A549 (cell line): ENCODE data around the gene ALPK3. TPM values are rescaled to one million over a fixed set of nuclear protein-coding genes. Genes with fewer than 3 reads are reported as not detected.

ENCODE experiments used
- ATAC-seq, 2 experiments: fragments of 200-7000 bp in 1 of 2; fragments of >200 bp in 1 of 2; cut with Nextera tagmentation in 1 of 2; cut with Tn5 transposase in 1 of 2; 3 replicates each; pipeline versions ENCODE4 v1.8.0 to v1.9.1; 2018 to 2020; ENCODE audit warnings: mild to moderate bottlenecking in 1 of 2, moderate library complexity in 1 of 2
- CTCF ChIA-PET: fragments of 300-600 bp; sonication (Branson Sonifier 250); formaldehyde crosslinking; extraction: SDS; loops from one replicate; lab custom pipeline; 2021; ENCODE audit warnings: antibody characterized with exemption, inconsistent platforms; lab: Yijun Ruan, JAX
- POLR2A ChIA-PET: fragments of 350-600 bp; formaldehyde crosslinking; extraction: SDS; loops from one replicate; lab custom pipeline; 2021; ENCODE audit warnings: antibody characterized with exemption, inconsistent platforms; lab: Yijun Ruan, JAX
- DNase-seq, 2 experiments: peaks; one replicate each; pipeline versions ENCODE4 v3.0.0 to v3.0.0-alpha.2; 2011 to 2016; ENCODE audit warnings: low read depth in 1 of 2, low spot score in 1 of 2
- FAIRE-seq: peaks from 2 replicates; lab custom pipeline; 2011; peaks lifted over from hg19 to GRCh38; lab: Jason Lieb, UNC
- H3K27ac ChIP-seq, 2 experiments: fragments of >200 bp; sonication (Bioruptor Twin); formaldehyde crosslinking; 3 replicates each; pipeline ENCODE4 v1.5.1; 2016 to 2017
- H3K4me1 ChIP-seq: fragments of >200 bp; sonication (Bioruptor Twin); formaldehyde crosslinking; 3 replicates; pipeline ENCODE4 v1.6.1; 2016
- H3K4me2 ChIP-seq: fragments of >200 bp; sonication (Bioruptor Twin); formaldehyde crosslinking; 3 replicates; pipeline ENCODE4 v1.6.1; 2016
- H3K4me3 ChIP-seq: fragments of >200 bp; sonication (Bioruptor Twin); formaldehyde crosslinking; 3 replicates; pipeline ENCODE4 v1.5.1; 2016
- H3K9me3 ChIP-seq: fragments of >200 bp; sonication (Bioruptor Twin); formaldehyde crosslinking; 3 replicates; pipeline ENCODE4 v1.6.1; 2016
- CBX2 ChIP-seq: fragments of 200-600 bp; sonication (generic); IDR thresholded peaks from 2 replicates; pipeline ENCODE4 v1.6.1; 2016; ENCODE audit warnings: low read depth, mild to moderate bottlenecking, borderline replicate concordance
- CHD2 ChIP-seq: fragments of 150-350 bp; IDR thresholded peaks from 2 replicates; pipeline ENCODE4 v1.6.1; 2014; ENCODE audit warnings: low read length; ENCODE audit not compliant: partially characterized antibody
- EHMT2 ChIP-seq: fragments of 200-600 bp; sonication (generic); IDR thresholded peaks from 2 replicates; pipeline ENCODE4 v1.6.1; 2016; ENCODE audit warnings: antibody characterized with exemption, low read depth, mild to moderate bottlenecking, moderate library complexity
- FOSL2 ChIP-seq, 2 experiments: fragments of 450-650 bp in 1 of 2; fragments of >200 bp in 1 of 2; sonication (Bioruptor Twin) in 1 of 2; formaldehyde crosslinking; IDR thresholded peaks; 2 replicates each; pipeline versions ENCODE4 v1.5.0 to v1.6.1; 2016 to 2020; ENCODE audit warnings: mild to moderate bottlenecking in 1 of 2, moderate library complexity in 1 of 2
- HDAC2 ChIP-seq: fragments of 200-600 bp; sonication (generic); IDR thresholded peaks from 2 replicates; pipeline ENCODE4 v1.6.1; 2016
- HEYL ChIP-seq: fragments of 250-450 bp; sonication (Bioruptor Pico); IDR thresholded peaks from 2 replicates; pipeline ENCODE4 v1.8.0; 2021; ENCODE audit warnings: mild to moderate bottlenecking, moderate library complexity
- HOXB5 ChIP-seq: fragments of 250-450 bp; sonication (Bioruptor Pico); IDR thresholded peaks from 2 replicates; pipeline ENCODE4 v1.5.0; 2020; ENCODE audit warnings: mild to moderate bottlenecking, moderate library complexity
- JUNB ChIP-seq: fragments of >200 bp; sonication (Bioruptor Twin); formaldehyde crosslinking; IDR thresholded peaks from 2 replicates; pipeline ENCODE4 v1.6.1; 2016
- MYC ChIP-seq: IDR thresholded peaks from 2 replicates; pipeline ENCODE4 v1.6.1; 2012; ENCODE audit warnings: mild to moderate bottlenecking, inconsistent platforms, low read length, improper control_type of control experiment, borderline replicate concordance
- NFE2L2 ChIP-seq: fragments of 150-350 bp; conservative IDR thresholded peaks from 2 replicates; pipeline ENCODE4 v1.6.1; 2014; ENCODE audit warnings: low read length
- NPAS2 ChIP-seq: fragments of 250-450 bp; sonication (Bioruptor Pico); IDR thresholded peaks from 2 replicates; pipeline ENCODE4 v1.8.0; 2022; ENCODE audit warnings: mild to moderate bottlenecking, moderate library complexity, borderline replicate concordance
- POLR2A ChIP-seq: IDR thresholded peaks from 2 replicates; pipeline ENCODE4 v1.6.1; 2012; ENCODE audit warnings: mild to moderate bottlenecking, low read length
- POLR2AphosphoS2 ChIP-seq: conservative IDR thresholded peaks from 2 replicates; pipeline ENCODE4 v1.6.1; 2012; ENCODE audit warnings: low read length, improper control_type of control experiment, inconsistent platforms
- RARB ChIP-seq: fragments of 250-450 bp; sonication (Bioruptor Pico); IDR thresholded peaks from 2 replicates; pipeline ENCODE4 v1.8.0; 2021; ENCODE audit warnings: mild to moderate bottlenecking, moderate library complexity
- RNF2 ChIP-seq: fragments of 200-600 bp; sonication (generic); IDR thresholded peaks from 2 replicates; pipeline ENCODE4 v1.6.1; 2016; ENCODE audit warnings: low read depth, mild to moderate bottlenecking, antibody characterized with exemption, moderate library complexity, borderline replicate concordance
- TP53 ChIP-seq: fragments of 250-450 bp; sonication (Bioruptor Pico); IDR thresholded peaks from 2 replicates; pipeline ENCODE4 v1.5.0; 2021; ENCODE audit warnings: mild to moderate bottlenecking, moderate library complexity
- ZC3H11A ChIP-seq: fragments of 450-650 bp; IDR thresholded peaks from 2 replicates; pipeline ENCODE4 v1.6.1; 2014; ENCODE audit warnings: antibody characterized with exemption, mild to moderate bottlenecking
- ZSCAN20 ChIP-seq: fragments of 250-450 bp; sonication (Bioruptor Pico); IDR thresholded peaks from 2 replicates; pipeline ENCODE4 v1.8.0; 2022; ENCODE audit warnings: mild to moderate bottlenecking, moderate library complexity
- whole genome bisulfite sequencing: methylation state at CpG from one replicate; pipeline ENCODE4 v1.1.6; 2017; ENCODE audit errors: missing lambda C conversion rate; 5-methylcytosine and 5-hydroxymethylcytosine counted together
- polyA plus RNA-seq, 4 experiments: library from polyadenylated mRNA; depleted of rRNA in 3 of 4; stranded (reverse); fragments of >200 nt; fragmentation: RNase III in 1 of 4; extraction: RNeasy Plus Mini Kit Qiagen cat#74134 plus additional on column Dnase treatment in 1 of 4; gene quantifications; 2 replicates in 3 of 4; 3 replicates in 1 of 4; pipeline ENCODE4 v1.2.3, GENCODE V29; 2011 to 2017
- TF ChIP-seq, protein P1 (sequence below): IDR thresholded peaks from 2 replicates; pipeline ENCODE4 v1.6.1; 2012; ENCODE audit warnings: low read depth, borderline replicate concordance
- TF ChIP-seq, protein P2 (sequence below): fragments of 200-600 bp; sonication (generic); IDR thresholded peaks from 2 replicates; pipeline ENCODE4 v1.6.1; 2016; ENCODE audit warnings: antibody characterized with exemption, mild to moderate bottlenecking, moderate library complexity
- TF ChIP-seq, protein P3 (sequence below): fragments of >200 bp; sonication (Bioruptor Twin); formaldehyde crosslinking; IDR thresholded peaks from 3 replicates; pipeline ENCODE4 v1.6.1; 2016
- TF ChIP-seq, protein P4 (sequence below): fragments of 250-450 bp; sonication (Bioruptor Pico); IDR thresholded peaks from 2 replicates; pipeline ENCODE4 v1.5.0; 2021; ENCODE audit warnings: mild to moderate bottlenecking, moderate library complexity, borderline replicate concordance

ALPK3 gene
- polyA plus RNA-seq, 2 of the 4 experiments (the other 2 are of a cell fraction) = 0.26 to 0.30 TPM

DNA sequence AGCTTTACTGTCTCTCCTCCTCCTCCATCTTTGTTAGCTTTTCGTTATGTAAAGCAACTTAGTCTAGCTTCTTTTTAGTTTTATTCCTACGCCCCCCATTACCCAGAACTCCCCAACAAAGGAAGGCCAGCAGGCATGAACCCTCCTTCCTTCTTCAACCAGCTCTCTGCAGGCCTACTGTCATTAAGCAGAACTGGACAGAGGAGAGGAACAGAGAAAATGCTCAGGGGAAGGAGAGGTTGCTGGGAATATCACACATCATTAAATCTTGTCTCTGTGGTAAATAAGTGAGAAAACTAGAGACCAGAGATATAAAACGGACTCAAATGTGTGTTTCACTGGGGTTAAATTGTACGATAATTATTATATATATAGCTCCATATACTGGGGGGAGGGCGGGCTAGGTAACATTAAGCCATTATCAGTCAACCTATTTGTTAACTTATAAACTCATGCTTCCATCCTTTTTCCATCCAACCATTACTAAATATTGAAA lies 48.0 kb downstream of the ALPK3 start:
- no peak for FAIRE-seq
- TF ChIP-seq MYC = no peak
- no peak for TF ChIP-seq TP53 (CRISPR knock-in tag)
- TF ChIP-seq CBX2 = no peak
- TF ChIP-seq, protein P1, sequence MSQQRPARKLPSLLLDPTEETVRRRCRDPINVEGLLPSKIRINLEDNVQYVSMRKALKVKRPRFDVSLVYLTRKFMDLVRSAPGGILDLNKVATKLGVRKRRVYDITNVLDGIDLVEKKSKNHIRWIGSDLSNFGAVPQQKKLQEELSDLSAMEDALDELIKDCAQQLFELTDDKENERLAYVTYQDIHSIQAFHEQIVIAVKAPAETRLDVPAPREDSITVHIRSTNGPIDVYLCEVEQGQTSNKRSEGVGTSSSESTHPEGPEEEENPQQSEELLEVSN = no peak
- TF ChIP-seq RNF2 = no peak
- no peak for TF ChIP-seq FOSL2 (IDR thresholded peaks at IDR 0.05)
- TF ChIP-seq FOSL2 (CRISPR knock-in tag; IDR thresholded peaks at IDR 0.05) = no peak
- TF ChIP-seq HEYL (CRISPR knock-in tag) = no peak
- TF ChIP-seq EHMT2 = no peak
- no peak for TF ChIP-seq POLR2A
- TF ChIP-seq, protein P2, sequence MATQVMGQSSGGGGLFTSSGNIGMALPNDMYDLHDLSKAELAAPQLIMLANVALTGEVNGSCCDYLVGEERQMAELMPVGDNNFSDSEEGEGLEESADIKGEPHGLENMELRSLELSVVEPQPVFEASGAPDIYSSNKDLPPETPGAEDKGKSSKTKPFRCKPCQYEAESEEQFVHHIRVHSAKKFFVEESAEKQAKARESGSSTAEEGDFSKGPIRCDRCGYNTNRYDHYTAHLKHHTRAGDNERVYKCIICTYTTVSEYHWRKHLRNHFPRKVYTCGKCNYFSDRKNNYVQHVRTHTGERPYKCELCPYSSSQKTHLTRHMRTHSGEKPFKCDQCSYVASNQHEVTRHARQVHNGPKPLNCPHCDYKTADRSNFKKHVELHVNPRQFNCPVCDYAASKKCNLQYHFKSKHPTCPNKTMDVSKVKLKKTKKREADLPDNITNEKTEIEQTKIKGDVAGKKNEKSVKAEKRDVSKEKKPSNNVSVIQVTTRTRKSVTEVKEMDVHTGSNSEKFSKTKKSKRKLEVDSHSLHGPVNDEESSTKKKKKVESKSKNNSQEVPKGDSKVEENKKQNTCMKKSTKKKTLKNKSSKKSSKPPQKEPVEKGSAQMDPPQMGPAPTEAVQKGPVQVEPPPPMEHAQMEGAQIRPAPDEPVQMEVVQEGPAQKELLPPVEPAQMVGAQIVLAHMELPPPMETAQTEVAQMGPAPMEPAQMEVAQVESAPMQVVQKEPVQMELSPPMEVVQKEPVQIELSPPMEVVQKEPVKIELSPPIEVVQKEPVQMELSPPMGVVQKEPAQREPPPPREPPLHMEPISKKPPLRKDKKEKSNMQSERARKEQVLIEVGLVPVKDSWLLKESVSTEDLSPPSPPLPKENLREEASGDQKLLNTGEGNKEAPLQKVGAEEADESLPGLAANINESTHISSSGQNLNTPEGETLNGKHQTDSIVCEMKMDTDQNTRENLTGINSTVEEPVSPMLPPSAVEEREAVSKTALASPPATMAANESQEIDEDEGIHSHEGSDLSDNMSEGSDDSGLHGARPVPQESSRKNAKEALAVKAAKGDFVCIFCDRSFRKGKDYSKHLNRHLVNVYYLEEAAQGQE = no peak
- TF ChIP-seq JUNB = no peak
- no peak for TF ChIP-seq POLR2AphosphoS2
- TF ChIP-seq, all 56 proteins: peak for 0
- Histone ChIP-seq H3K4me3 (no peak overlapping the region), H3K9me3 (no peaks in the 10 kb centered on the region), H3K4me2 (no peak overlapping the region), H3K27ac (no peak overlapping the region), H3K4me1 (peaks cover 12% of the 10 kb centered on the region; the same call in 2 of the 3 replicates)
- POLR2A ChIA-PET = no interaction called here
- ATAC-seq (no peak), DNase-seq (no peak)
- 68% methylated on average over 5 of the region's 5 CpGs for WGBS
- CTCF ChIA-PET = interaction anchor here (0.8 to 3.8 kb wide), 13 partner anchors 7 to 277 kb away, joined by 3 to 19 read pairs (median 4); partner anchors contain the start of gene WDR73

DNA sequence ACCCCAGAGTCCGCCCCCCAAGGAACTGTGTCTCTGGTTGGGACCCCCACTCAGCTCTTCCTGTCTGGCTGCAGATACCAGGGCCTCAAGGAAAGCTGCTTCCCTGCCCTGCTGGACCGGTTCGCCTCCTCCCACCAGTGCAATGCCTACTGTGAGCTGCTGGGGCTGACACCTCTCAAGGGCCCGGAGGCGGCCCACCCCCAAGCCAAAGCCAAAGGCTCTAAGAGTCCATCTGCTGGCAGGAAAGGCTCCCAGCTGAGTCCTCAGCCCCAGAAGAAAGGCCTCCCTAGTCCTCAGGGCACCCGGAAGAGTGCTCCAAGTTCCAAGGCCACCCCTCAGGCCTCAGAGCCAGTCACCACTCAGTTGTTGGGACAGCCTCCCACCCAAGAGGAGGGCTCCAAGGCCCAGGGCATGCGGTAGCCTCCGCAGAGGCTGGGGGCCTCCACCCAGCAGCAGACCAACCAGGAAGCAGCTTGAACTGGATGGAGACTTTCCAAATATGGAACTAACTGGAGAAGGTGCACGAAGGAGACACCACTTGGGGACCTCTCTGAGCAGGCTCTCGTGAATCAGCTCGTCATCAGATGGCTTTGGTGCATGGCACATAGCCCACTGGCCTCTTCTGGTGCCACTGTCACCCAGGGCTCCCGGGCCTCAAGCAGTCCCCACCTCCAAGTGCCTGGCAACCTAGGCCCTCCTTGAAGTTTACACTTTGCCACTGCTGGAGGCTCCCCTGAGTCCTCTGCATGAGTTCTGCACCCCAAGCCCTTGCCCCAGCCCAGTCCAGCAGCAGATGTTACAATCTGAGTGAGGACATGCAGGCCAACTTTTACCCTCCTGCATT lies 51.1 kb downstream of the ALPK3 start:
- ATAC-seq (no peak), DNase-seq (no peak), FAIRE-seq (no peak)
- Histone ChIP-seq H3K4me2 (no peak overlapping the region), H3K27ac (no peak overlapping the region), H3K4me1 (peaks cover 4% of the 10 kb centered on the region; the same call in 1 of the 3 replicates), H3K4me3 (no peak overlapping the region), H3K9me3 (no peaks in the 10 kb centered on the region)
- POLR2A ChIA-PET = no interaction called here
- TF ChIP-seq, protein P3, sequence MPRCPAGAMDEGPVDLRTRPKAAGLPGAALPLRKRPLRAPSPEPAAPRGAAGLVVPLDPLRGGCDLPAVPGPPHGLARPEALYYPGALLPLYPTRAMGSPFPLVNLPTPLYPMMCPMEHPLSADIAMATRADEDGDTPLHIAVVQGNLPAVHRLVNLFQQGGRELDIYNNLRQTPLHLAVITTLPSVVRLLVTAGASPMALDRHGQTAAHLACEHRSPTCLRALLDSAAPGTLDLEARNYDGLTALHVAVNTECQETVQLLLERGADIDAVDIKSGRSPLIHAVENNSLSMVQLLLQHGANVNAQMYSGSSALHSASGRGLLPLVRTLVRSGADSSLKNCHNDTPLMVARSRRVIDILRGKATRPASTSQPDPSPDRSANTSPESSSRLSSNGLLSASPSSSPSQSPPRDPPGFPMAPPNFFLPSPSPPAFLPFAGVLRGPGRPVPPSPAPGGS = no peak
- no peak for TF ChIP-seq POLR2AphosphoS2
- no peak for TF ChIP-seq NFE2L2
- TF ChIP-seq, protein P2 = no peak
- TF ChIP-seq ZC3H11A = no peak
- TF ChIP-seq, protein P4, sequence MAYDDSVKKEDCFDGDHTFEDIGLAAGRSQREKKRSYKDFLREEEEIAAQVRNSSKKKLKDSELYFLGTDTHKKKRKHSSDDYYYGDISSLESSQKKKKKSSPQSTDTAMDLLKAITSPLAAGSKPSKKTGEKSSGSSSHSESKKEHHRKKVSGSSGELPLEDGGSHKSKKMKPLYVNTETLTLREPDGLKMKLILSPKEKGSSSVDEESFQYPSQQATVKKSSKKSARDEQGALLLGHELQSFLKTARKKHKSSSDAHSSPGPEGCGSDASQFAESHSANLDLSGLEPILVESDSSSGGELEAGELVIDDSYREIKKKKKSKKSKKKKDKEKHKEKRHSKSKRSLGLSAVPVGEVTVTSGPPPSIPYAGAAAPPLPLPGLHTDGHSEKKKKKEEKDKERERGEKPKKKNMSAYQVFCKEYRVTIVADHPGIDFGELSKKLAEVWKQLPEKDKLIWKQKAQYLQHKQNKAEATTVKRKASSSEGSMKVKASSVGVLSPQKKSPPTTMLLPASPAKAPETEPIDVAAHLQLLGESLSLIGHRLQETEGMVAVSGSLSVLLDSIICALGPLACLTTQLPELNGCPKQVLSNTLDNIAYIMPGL (CRISPR knock-in tag) = no peak
- TF ChIP-seq ZSCAN20 (CRISPR knock-in tag) = no peak
- no peak for TF ChIP-seq RARB (CRISPR knock-in tag)
- no peak for TF ChIP-seq HOXB5 (CRISPR knock-in tag)
- TF ChIP-seq TP53 (CRISPR knock-in tag) = no peak
- TF ChIP-seq NPAS2 = no peak
- no peak for TF ChIP-seq HDAC2
- TF ChIP-seq CHD2 = no peak
- 53% methylated on average over 8 of the region's 12 CpGs for WGBS
- CTCF ChIA-PET = interaction anchor here (0.6 to 2.4 kb wide), 4 partner anchors 30 to 213 kb away, joined by 3 to 12 read pairs (median 4); no protein-coding TSS in a partner anchor
